ENCODE results near the gene SRSF4.

DNA sequence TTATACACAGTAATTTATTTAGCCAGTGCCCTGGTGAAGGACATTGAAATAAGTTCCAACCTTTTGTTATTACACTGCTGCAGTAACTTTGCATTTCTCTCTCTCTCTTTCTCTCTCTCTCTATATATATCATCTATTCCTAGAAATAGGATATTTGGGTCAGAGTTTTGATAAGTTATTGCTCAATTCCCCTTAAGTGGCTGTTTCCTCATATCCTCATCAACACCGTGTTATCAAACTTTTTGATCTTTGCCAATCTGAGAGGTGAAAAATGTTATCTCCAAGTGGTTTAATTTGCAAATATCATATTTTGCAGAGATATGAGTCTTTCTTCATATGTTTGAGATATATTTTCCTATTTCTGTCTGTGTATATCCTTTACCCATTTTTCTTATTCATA is 1.6 kb upstream of the SRSF4 start:
- TF ChIP-seq EZH2 (IDR thresholded peaks at IDR 0.05; ENCODE audit: insufficient read depth, poor library complexity, severe bottlenecking) (no peak), EZH2phosphoT487 (IDR thresholded peaks at IDR 0.05; ENCODE audit: insufficient read depth, low read depth) (no peak)

Data from GM23248 (cell line).